ENCODE measurements around the gene PRSS27. TPM values are rescaled to one million over a fixed set of nuclear protein-coding genes. Genes with fewer than 3 reads are reported as not detected.
"Not testable (repeated sequence)": the region's sequence is repeated elsewhere in the genome, so short reads cannot be mapped to it uniquely, and the experiment has no call there.

PRSS27 gene
- total RNA-seq, 1 donor from 2014 or later: 1.3 TPM

GRCh38 chr16:2690852-2691251 is 29.2 kb downstream of the PRSS27 start:
- FAIRE-seq (no peak), DNase-seq (ENCODE audit: low read depth) (no peak)
- peaks cover 11% of the 10 kb centered on the region for H3K36me3 ChIP-seq (ENCODE audit: control insufficient read depth, insufficient read depth, low read length)
- no peaks in the 10 kb centered on the region for H3K27me3 ChIP-seq (ENCODE audit: control insufficient read depth, insufficient read depth, low read length)
- H3K4me3 ChIP-seq (ENCODE audit: low read depth, low read length): no peak overlapping the region
- no peak for TF ChIP-seq CTCF (IDR thresholded peaks at IDR 0.05; ENCODE audit: insufficient read depth, low read length, severe bottlenecking)

- peaks cover 11% of the 10 kb centered on the region for H3K36me3 ChIP-seq (ENCODE audit: control insufficient read depth, insufficient read depth, low read length)
- no peak for TF ChIP-seq CTCF (IDR thresholded peaks at IDR 0.05; ENCODE audit: insufficient read depth, low read length, severe bottlenecking)
- no peaks in the 10 kb centered on the region for H3K27me3 ChIP-seq (ENCODE audit: control insufficient read depth, insufficient read depth, low read length)
- no peak for DNase-seq (ENCODE audit: low read depth)
- no peak overlapping the region for H3K4me3 ChIP-seq (ENCODE audit: low read depth, low read length)
- no peak for FAIRE-seq
These were observed 29.8 kb downstream of the PRSS27 start for GRCh38 chr16:2689968-2690801.

GRCh38 chr16:2689422-2689821 is 30.6 kb downstream of the PRSS27 start:
- not testable (repeated sequence) for DNase-seq (ENCODE audit: low read depth); FAIRE-seq; H3K4me3 ChIP-seq (ENCODE audit: low read depth, low read length); H3K27me3 ChIP-seq (ENCODE audit: control insufficient read depth, insufficient read depth, low read length)
- peaks cover 11% of the 10 kb centered on the region for H3K36me3 ChIP-seq (ENCODE audit: control insufficient read depth, insufficient read depth, low read length)

GRCh38 chr16:2687531-2688308 is 32.3 kb downstream of the PRSS27 start:
- TF ChIP-seq CTCF (IDR thresholded peaks at IDR 0.05; ENCODE audit: insufficient read depth, low read length, severe bottlenecking): no peak
- DNase-seq (ENCODE audit: low read depth): no peak
- Histone ChIP-seq H3K36me3 (ENCODE audit: control insufficient read depth, insufficient read depth, low read length) (peaks cover 11% of the 10 kb centered on the region), H3K27me3 (ENCODE audit: control insufficient read depth, insufficient read depth, low read length) (no peaks in the 10 kb centered on the region), H3K4me3 (ENCODE audit: low read depth, low read length) (no peak overlapping the region)
- FAIRE-seq: no peak

- no peak for TF ChIP-seq CTCF (IDR thresholded peaks at IDR 0.05; ENCODE audit: insufficient read depth, low read length, severe bottlenecking)
- H3K36me3 ChIP-seq (ENCODE audit: control insufficient read depth, insufficient read depth, low read length): peaks cover 9% of the 10 kb centered on the region
- DNase-seq (ENCODE audit: low read depth) (no peak), FAIRE-seq (no peak)
- no peaks in the 10 kb centered on the region for H3K27me3 ChIP-seq (ENCODE audit: control insufficient read depth, insufficient read depth, low read length)
- H3K4me3 ChIP-seq (ENCODE audit: low read depth, low read length): no peak overlapping the region
These were observed 33.0 kb downstream of the PRSS27 start for GRCh38 chr16:2686912-2687507.

GRCh38 chr16:2686075-2686474 is 33.9 kb downstream of the PRSS27 start:
- H3K4me3 ChIP-seq (ENCODE audit: low read depth, low read length); H3K36me3 ChIP-seq (ENCODE audit: control insufficient read depth, insufficient read depth, low read length); DNase-seq (ENCODE audit: low read depth); H3K27me3 ChIP-seq (ENCODE audit: control insufficient read depth, insufficient read depth, low read length): not testable (repeated sequence)
- FAIRE-seq: peak; percentile 18

GRCh38 chr16:2683041-2683440 is 37.0 kb downstream of the PRSS27 start:
- H3K36me3 ChIP-seq (ENCODE audit: control insufficient read depth, insufficient read depth, low read length); H3K27me3 ChIP-seq (ENCODE audit: control insufficient read depth, insufficient read depth, low read length); FAIRE-seq: not testable (repeated sequence)
- DNase-seq (ENCODE audit: low read depth): peak; percentile 2
- H3K4me3 ChIP-seq (ENCODE audit: low read depth, low read length): peak overlapping the region; percentile 98
